A673 (cell line): ENCODE data around the gene ACVR1B. TPM values are rescaled to one million over a fixed set of nuclear protein-coding genes. Genes with fewer than 3 reads are reported as not detected.

Source experiments
- BruUV-seq: library from RNA; stranded (reverse); fragments of 400-500 nt; replicated peaks from 2 replicates; lab custom pipeline; 2021; lab: Mats Ljungman, UMichigan
- CTCF ChIA-PET: fragments of 300-600 bp; sonication (Branson Sonifier 250); formaldehyde crosslinking; loops from one replicate; lab custom pipeline; 2022; ENCODE audit warnings: antibody characterized with exemption; lab: Charles Lee
- POLR2A ChIA-PET: fragments of 300-600 bp; sonication (Branson Sonifier 250); formaldehyde crosslinking; loops from one replicate; lab custom pipeline; 2022; ENCODE audit warnings: antibody characterized with exemption; ENCODE audit not compliant: low non-redundant PET; lab: Charles Lee
- DNase-seq: peaks from one replicate; pipeline ENCODE4 v3.0.0-alpha.2; 2015; ENCODE audit warnings: low spot score
- H3K27ac ChIP-seq: fragments of 200-600 bp; sonication (generic); 2 replicates; pipeline ENCODE4 v1.5.1; 2016; ENCODE audit warnings: mixed run types, low read depth, mild to moderate bottlenecking, mixed read lengths, antibody characterized with exemption, low read length; ENCODE audit not compliant: poor library complexity, severe bottlenecking
- H3K27me3 ChIP-seq: fragments of 200-600 bp; sonication (generic); replicated peaks from 2 replicates; pipeline ENCODE4 v1.6.1; 2017; ENCODE audit warnings: mixed run types, low read depth, mild to moderate bottlenecking, mixed read lengths, antibody characterized with exemption, low read length; ENCODE audit not compliant: insufficient read depth, poor library complexity
- H3K36me3 ChIP-seq: fragments of 200-600 bp; sonication (generic); 2 replicates; pipeline ENCODE4 v1.6.1; 2016; ENCODE audit warnings: mixed run types, mild to moderate bottlenecking, mixed read lengths, antibody characterized with exemption, low read length; ENCODE audit not compliant: insufficient read depth, poor library complexity, severe bottlenecking
- H3K4me1 ChIP-seq: fragments of 200-600 bp; sonication (generic); 2 replicates; pipeline ENCODE4 v1.6.1; 2017; ENCODE audit warnings: mixed run types, mild to moderate bottlenecking, mixed read lengths, antibody characterized with exemption, low read length; ENCODE audit not compliant: insufficient read depth, poor library complexity, severe bottlenecking
- H3K4me3 ChIP-seq: fragments of 200-600 bp; sonication (generic); 2 replicates; pipeline ENCODE4 v1.5.1; 2016; ENCODE audit warnings: low read depth, mixed run types, mild to moderate bottlenecking, mixed read lengths, low read length; ENCODE audit not compliant: poor library complexity, severe bottlenecking
- H3K9me3 ChIP-seq: fragments of 200-600 bp; sonication (generic); 2 replicates; pipeline ENCODE4 v1.6.1; 2016; ENCODE audit warnings: mixed run types, low read depth, mild to moderate bottlenecking, mixed read lengths, antibody characterized with exemption, low read length; ENCODE audit not compliant: poor library complexity, severe bottlenecking
- EZH2 ChIP-seq: fragments of 200-600 bp; sonication (generic); IDR thresholded peaks from 2 replicates; pipeline ENCODE4 v1.6.1; 2017; ENCODE audit warnings: borderline replicate concordance, low read depth, mild to moderate bottlenecking, mixed read lengths, antibody characterized with exemption, low read length; ENCODE audit not compliant: poor library complexity, severe bottlenecking
- intact Hi-C: fragments of 100-400 bp; cut with micrococcal nuclease; formaldehyde crosslinking; loops from one replicate; pipeline ENCODE4 v1.10.0; 2022; ENCODE audit not compliant: unreplicated experiment
- total RNA-seq: library from RNA; stranded (reverse); gene quantifications from 2 replicates; pipeline ENCODE4 v1.2.3, GENCODE V29; 2021
- TF ChIP-seq, protein P1 (sequence below): fragments of 300-800, 200-600 bp; sonication (generic); conservative IDR thresholded peaks from 2 replicates; pipeline ENCODE4 v1.5.1; 2017; ENCODE audit warnings: low read depth, mild to moderate bottlenecking, antibody characterized with exemption, low read length, moderate library complexity, mixed read lengths

ACVR1B gene
- total RNA-seq, 1 experiment from 2014 or later: 27.4 TPM

- no peaks in the 10 kb centered on the region for H3K27me3 ChIP-seq
- POLR2A ChIA-PET: no interaction called here
- intact Hi-C loops: no loop called here
- BruUV-seq: no TSS peak
- peaks cover 28% of the 10 kb centered on the region for H3K4me1 ChIP-seq
- no peak overlapping the region for H3K4me3 ChIP-seq
- TF ChIP-seq, protein P1, sequence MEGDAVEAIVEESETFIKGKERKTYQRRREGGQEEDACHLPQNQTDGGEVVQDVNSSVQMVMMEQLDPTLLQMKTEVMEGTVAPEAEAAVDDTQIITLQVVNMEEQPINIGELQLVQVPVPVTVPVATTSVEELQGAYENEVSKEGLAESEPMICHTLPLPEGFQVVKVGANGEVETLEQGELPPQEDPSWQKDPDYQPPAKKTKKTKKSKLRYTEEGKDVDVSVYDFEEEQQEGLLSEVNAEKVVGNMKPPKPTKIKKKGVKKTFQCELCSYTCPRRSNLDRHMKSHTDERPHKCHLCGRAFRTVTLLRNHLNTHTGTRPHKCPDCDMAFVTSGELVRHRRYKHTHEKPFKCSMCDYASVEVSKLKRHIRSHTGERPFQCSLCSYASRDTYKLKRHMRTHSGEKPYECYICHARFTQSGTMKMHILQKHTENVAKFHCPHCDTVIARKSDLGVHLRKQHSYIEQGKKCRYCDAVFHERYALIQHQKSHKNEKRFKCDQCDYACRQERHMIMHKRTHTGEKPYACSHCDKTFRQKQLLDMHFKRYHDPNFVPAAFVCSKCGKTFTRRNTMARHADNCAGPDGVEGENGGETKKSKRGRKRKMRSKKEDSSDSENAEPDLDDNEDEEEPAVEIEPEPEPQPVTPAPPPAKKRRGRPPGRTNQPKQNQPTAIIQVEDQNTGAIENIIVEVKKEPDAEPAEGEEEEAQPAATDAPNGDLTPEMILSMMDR: no peak
- CTCF ChIA-PET: no interaction called here
- H3K36me3 ChIP-seq: no peaks in the 10 kb centered on the region
- H3K27ac ChIP-seq: peak overlapping the region; percentile 8
- DNase-seq: no peak
- H3K9me3 ChIP-seq: no peaks in the 10 kb centered on the region
Observed at GRCh38 chr12:51954561-51955361, 3.3 kb downstream of the ACVR1B start.

- BruUV-seq: no TSS peak
- POLR2A ChIA-PET: no interaction called here
Observed at GRCh38 chr12:51955702-51956101, 4.2 kb downstream of the ACVR1B start.

DNA sequence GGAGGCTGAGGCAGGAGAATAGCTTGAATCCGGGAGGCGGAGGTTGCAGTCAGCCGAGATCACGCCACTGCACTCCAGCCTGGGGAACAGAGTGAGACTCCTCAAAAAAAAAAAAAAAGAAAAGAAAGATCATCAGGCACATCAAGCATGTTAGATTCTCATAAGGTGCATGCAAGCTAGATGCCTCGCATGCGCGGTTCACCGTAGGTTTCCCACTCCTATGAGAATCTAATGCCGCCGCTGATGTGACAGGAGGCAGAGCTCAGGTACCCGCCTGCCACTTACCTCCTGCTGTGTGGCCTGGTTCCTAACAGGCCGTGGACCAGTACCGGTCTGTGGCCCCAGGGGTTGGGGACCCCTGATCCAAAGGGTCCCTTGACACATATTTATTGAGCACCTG, 7.0 kb downstream of the ACVR1B start:
- POLR2A ChIA-PET: interaction anchor here (0.7 kb wide), 1 partner anchor 94 kb away, joined by 7 read pairs; no protein-coding TSS in a partner anchor
- Histone ChIP-seq H3K36me3 (peaks cover 7% of the 10 kb centered on the region), H3K27ac (no peak overlapping the region), H3K27me3 (no peaks in the 10 kb centered on the region), H3K4me1 (peaks cover 16% of the 10 kb centered on the region), H3K4me3 (no peak overlapping the region), H3K9me3 (no peaks in the 10 kb centered on the region)
- no peak for DNase-seq
- CTCF ChIA-PET: interaction anchor here (0.6 kb wide), 1 partner anchor 279 kb away, joined by 10 read pairs; no protein-coding TSS in a partner anchor
- no TSS peak for BruUV-seq
- TF ChIP-seq EZH2: no peak
- TF ChIP-seq, protein P1: no peak
- intact Hi-C loops: no loop called here

More at GRCh38 chr12:51955702-51956101, 4.2 kb downstream of the ACVR1B start:
- no peak for DNase-seq
- CTCF ChIA-PET: no interaction called here
- Histone ChIP-seq H3K4me3 (no peak overlapping the region), H3K4me1 (peaks cover 26% of the 10 kb centered on the region), H3K27me3 (no peaks in the 10 kb centered on the region), H3K27ac (peak overlapping the region; percentile 53), H3K9me3 (no peaks in the 10 kb centered on the region), H3K36me3 (no peaks in the 10 kb centered on the region)
- TF ChIP-seq, protein P1: no peak
- no peak for TF ChIP-seq EZH2
- intact Hi-C loops: no loop called here
